ENCODE results near the gene EEF1AKMT1. TPM values are rescaled to one million over a fixed set of nuclear protein-coding genes. Genes with fewer than 3 reads are reported as not detected.

EEF1AKMT1 gene
- total RNA-seq (2021) (9.2 and 10.8 TPM in 2 replicates), Bru-seq, nascent RNA (percentile 67 among the genes with signal in this experiment), BruChase-seq, experiment 1, labeled RNA remaining after a 2-hour chase (percentile 51 among the genes with signal in this experiment), BruChase-seq, experiment 2, labeled RNA remaining after a 6-hour chase (percentile 53 among the genes with signal in this experiment)
- long read RNA-seq, transcript EEF1AKMT1-202 (5 exons, 1,042 nt): major isoform, 13 of 21 reads
- long read RNA-seq, partial matches to known transcripts: 5 of 21 reads
- long read RNA-seq, other reads (novel, unspliced or antisense): 3 of 21 reads

DNA sequence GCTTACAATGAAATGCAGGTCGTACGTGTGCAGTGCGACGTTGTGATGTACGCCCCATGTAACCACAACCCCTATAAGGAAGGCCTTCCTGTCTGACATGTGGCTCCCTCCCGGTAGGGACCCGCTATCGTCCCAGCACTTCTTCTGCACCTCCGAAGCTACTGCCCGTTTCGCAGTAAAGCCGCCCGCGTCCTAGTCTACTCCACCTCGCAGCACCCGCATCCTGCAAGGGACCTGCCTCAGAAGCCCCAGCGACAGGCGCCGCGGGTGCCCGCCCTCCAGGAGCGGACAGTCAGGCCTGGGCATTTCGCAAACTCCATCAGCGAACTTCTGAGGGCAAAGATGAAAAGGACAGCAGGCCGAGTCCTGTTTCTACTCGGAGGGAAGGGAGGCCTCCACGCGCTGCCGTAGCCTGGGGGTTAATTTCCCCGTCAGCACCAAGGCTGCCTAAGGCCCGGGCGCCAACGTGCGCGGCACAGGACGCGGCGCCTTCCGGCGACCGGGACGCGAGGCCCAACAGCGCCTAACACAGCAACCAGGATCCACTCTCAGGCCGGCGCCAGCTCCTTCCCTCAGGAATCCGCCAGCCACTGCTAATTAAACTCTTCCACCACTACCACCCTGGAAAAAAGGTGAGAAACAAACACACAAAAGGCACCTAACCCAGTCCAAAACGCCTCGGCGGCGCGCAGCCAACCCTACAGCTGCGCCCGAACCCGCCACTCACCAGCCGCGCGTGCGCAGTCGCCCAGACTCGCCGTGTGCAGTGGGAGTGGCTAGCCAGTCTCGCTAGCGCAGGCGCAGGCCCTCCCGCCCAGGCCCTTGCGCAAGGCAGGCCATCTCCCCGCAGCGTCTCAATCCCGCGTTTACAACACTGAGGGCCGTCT lies at the start of gene EEF1AKMT1:
TSS of gene EEF1AKMT1 (minus strand) at position 768 of the 887 bp plus-strand sequence. CDS start 16,363 bp downstream, outside the sequence.
- Histone ChIP-seq H3K27me3 (replicated peaks; ENCODE audit: insufficient read depth, low read depth, low read length, poor library complexity) (no peaks in the 10 kb centered on the region), H3K4me1 (ENCODE audit: insufficient read depth, low read length, poor library complexity, severe bottlenecking) (peaks cover 9% of the 10 kb centered on the region), H3K36me3 (ENCODE audit: insufficient read depth, low read length, poor library complexity, severe bottlenecking) (peaks cover 20% of the 10 kb centered on the region), H3K9me3 (ENCODE audit: low read depth, low read length, poor library complexity, severe bottlenecking) (peaks cover 14% of the 10 kb centered on the region), H3K27ac (ENCODE audit: low read depth, low read length, poor library complexity, severe bottlenecking) (peak within 1 kb of the TSS; percentile 82), H3K4me3 (ENCODE audit: low read depth, low read length, poor library complexity, severe bottlenecking) (peak within 1 kb of the TSS; percentile 52)
- TF ChIP-seq, protein P1, sequence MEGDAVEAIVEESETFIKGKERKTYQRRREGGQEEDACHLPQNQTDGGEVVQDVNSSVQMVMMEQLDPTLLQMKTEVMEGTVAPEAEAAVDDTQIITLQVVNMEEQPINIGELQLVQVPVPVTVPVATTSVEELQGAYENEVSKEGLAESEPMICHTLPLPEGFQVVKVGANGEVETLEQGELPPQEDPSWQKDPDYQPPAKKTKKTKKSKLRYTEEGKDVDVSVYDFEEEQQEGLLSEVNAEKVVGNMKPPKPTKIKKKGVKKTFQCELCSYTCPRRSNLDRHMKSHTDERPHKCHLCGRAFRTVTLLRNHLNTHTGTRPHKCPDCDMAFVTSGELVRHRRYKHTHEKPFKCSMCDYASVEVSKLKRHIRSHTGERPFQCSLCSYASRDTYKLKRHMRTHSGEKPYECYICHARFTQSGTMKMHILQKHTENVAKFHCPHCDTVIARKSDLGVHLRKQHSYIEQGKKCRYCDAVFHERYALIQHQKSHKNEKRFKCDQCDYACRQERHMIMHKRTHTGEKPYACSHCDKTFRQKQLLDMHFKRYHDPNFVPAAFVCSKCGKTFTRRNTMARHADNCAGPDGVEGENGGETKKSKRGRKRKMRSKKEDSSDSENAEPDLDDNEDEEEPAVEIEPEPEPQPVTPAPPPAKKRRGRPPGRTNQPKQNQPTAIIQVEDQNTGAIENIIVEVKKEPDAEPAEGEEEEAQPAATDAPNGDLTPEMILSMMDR (conservative IDR thresholded peaks at IDR 0.05; ENCODE audit: low read depth, low read length): no peak
- TF ChIP-seq EZH2 (IDR thresholded peaks at IDR 0.05; ENCODE audit: borderline replicate concordance, low read depth, low read length, poor library complexity, severe bottlenecking): no peak
- peak; percentile 96 for DNase-seq (ENCODE audit: low spot score)
- POLR2A ChIA-PET (ENCODE audit: low non-redundant PET): no interaction called here
- BruUV-seq (replicated peaks): TSS peak; percentile 72
- intact Hi-C loops (cut with micrococcal nuclease; ENCODE audit: unreplicated experiment): no loop called here
- CTCF ChIA-PET: no interaction called here

DNA sequence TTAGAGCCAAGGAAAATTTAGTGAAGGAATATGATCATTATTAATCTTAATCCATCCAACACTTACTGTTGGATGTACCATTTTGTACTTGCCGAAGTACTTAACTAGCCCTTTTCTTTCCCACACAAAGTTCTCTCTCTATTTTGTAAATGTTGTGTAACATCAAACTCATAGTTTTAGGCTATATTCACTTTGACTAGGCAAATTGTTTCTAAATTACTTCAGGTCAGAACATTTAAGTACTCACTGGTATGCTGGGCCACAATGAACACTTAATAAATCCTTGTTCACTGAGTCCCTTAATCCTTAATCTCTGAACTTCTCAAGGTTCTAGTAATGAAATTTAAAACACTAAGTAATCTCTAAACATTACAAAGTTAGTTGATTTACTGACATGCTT lies 49.3 kb upstream of the EEF1AKMT1 start:
- Histone ChIP-seq H3K27ac (ENCODE audit: low read depth, low read length, poor library complexity, severe bottlenecking) (no peak overlapping the region), H3K27me3 (replicated peaks; ENCODE audit: insufficient read depth, low read depth, low read length, poor library complexity) (no peaks in the 10 kb centered on the region), H3K9me3 (ENCODE audit: low read depth, low read length, poor library complexity, severe bottlenecking) (no peaks in the 10 kb centered on the region), H3K36me3 (ENCODE audit: insufficient read depth, low read length, poor library complexity, severe bottlenecking) (no peaks in the 10 kb centered on the region), H3K4me3 (ENCODE audit: low read depth, low read length, poor library complexity, severe bottlenecking) (no peak overlapping the region), H3K4me1 (ENCODE audit: insufficient read depth, low read length, poor library complexity, severe bottlenecking) (no peaks in the 10 kb centered on the region)
- TF ChIP-seq, protein P1 (conservative IDR thresholded peaks at IDR 0.05; ENCODE audit: low read depth, low read length): no peak
- no peak for TF ChIP-seq EZH2 (IDR thresholded peaks at IDR 0.05; ENCODE audit: borderline replicate concordance, low read depth, low read length, poor library complexity, severe bottlenecking)
- DNase-seq (ENCODE audit: low spot score): no peak
- ChIA-PET CTCF (no interaction called here), POLR2A (ENCODE audit: low non-redundant PET) (no interaction called here)
- intact Hi-C loops (cut with micrococcal nuclease; ENCODE audit: unreplicated experiment): loop anchor here (10.0 kb wide), 1 partner anchor 102 kb away; no protein-coding TSS in a partner anchor
- BruUV-seq (replicated peaks): no TSS peak

DNA sequence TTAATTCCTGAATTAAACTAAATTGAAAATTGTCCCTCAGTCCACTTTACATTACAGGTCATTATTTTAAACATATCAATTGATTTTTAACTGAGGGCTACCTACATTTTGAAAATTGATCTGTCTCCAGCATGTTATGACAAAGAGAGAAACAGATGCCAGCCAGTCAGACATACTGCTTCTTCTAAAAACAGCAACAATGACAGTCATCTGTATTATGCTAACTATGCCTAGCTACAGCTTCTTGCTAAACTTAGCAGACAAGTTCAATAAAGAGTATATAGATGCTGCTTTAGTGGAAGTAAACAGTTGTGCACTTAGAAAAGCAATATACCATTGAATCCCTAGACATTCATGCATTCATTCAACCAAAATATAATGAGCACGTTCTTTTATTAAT lies 48.6 kb upstream of the EEF1AKMT1 start:
- intact Hi-C loops (cut with micrococcal nuclease; ENCODE audit: unreplicated experiment): loop anchor here (10.0 kb wide), 1 partner anchor 102 kb away; no protein-coding TSS in a partner anchor
- H3K36me3 ChIP-seq (ENCODE audit: insufficient read depth, low read length, poor library complexity, severe bottlenecking): no peaks in the 10 kb centered on the region
- DNase-seq (ENCODE audit: low spot score): no peak
- no peaks in the 10 kb centered on the region for H3K9me3 ChIP-seq (ENCODE audit: low read depth, low read length, poor library complexity, severe bottlenecking)
- no peak overlapping the region for H3K4me3 ChIP-seq (ENCODE audit: low read depth, low read length, poor library complexity, severe bottlenecking)
- TF ChIP-seq, protein P1 (conservative IDR thresholded peaks at IDR 0.05; ENCODE audit: low read depth, low read length): no peak
- no peak for TF ChIP-seq EZH2 (IDR thresholded peaks at IDR 0.05; ENCODE audit: borderline replicate concordance, low read depth, low read length, poor library complexity, severe bottlenecking)
- no peaks in the 10 kb centered on the region for H3K27me3 ChIP-seq (replicated peaks; ENCODE audit: insufficient read depth, low read depth, low read length, poor library complexity)
- no TSS peak for BruUV-seq (replicated peaks)
- no peak overlapping the region for H3K27ac ChIP-seq (ENCODE audit: low read depth, low read length, poor library complexity, severe bottlenecking)
- POLR2A ChIA-PET (ENCODE audit: low non-redundant PET): no interaction called here
- no peaks in the 10 kb centered on the region for H3K4me1 ChIP-seq (ENCODE audit: insufficient read depth, low read length, poor library complexity, severe bottlenecking)
- CTCF ChIA-PET: interaction anchor here (0.6 kb wide), 1 partner anchor 55 kb away, joined by 3 read pairs; no protein-coding TSS in a partner anchor

Measured in A673 (cell line).